ENCODE results near the gene ORC4. TPM values are rescaled to one million over a fixed set of nuclear protein-coding genes. Genes with fewer than 3 reads are reported as not detected.

The ORC4 gene
- total RNA-seq, 1 experiment from 2014 or later, result 72.9 TPM

GRCh38 chr2:147998203-147998602, 22.3 kb downstream of the ORC4 start:
- no CpG with 5 or more reads among the region's 4 CpGs for WGBS (ENCODE audit: extremely low coverage, insufficient read length, low lambda C conversion rate)
- no peak overlapping the region for H3K23ac ChIP-seq (ENCODE audit: insufficient read length, low read depth, low read length)
- no peak overlapping the region for H2AK5ac ChIP-seq (ENCODE audit: insufficient read length, low read length)
- H4K5ac ChIP-seq (ENCODE audit: insufficient read length, low read depth, low read length), result no peak overlapping the region
- H4K20me1 ChIP-seq (ENCODE audit: control insufficient read depth, insufficient read depth, insufficient read length), result no peaks in the 10 kb centered on the region
- no peak overlapping the region for H2BK5ac ChIP-seq (ENCODE audit: insufficient read length, low read length)
- no peak overlapping the region for H3K9ac ChIP-seq (ENCODE audit: extremely low read depth, insufficient read length, low read length)
- Mint-ChIP-seq H3K27me3 (ENCODE audit: low read depth) (no peaks in the 10 kb centered on the region), H3K27ac (peak overlapping the region in 1 of 3 experiments; percentile 11; a peak in 1 of 7 replicates), H3K4me3 (no peak overlapping the region), H3K9me3 (peaks cover 23 to 25% of the 10 kb centered on the region in 2 experiments), H3K4me1 (peaks cover 32 to 33% of the 10 kb centered on the region in 2 experiments), H3K36me3 (ENCODE audit: insufficient read depth in 1 of 3, low read depth in 3 of 3) (peaks cover 35 to 50% (median 44%) of the 10 kb centered on the region in 3 experiments)
- H2BK20ac ChIP-seq (ENCODE audit: low read depth, low read length, poor library complexity, severe bottlenecking), result no peak overlapping the region
- no peak overlapping the region for H3T11ph ChIP-seq (ENCODE audit: low read length)
- H2BK12ac ChIP-seq (ENCODE audit: insufficient read length, low read depth, low read length), result no peak overlapping the region
- TF ChIP-seq CTCF (conservative IDR thresholded peaks at IDR 0.05), result no peak
- no peak overlapping the region for H3K56ac ChIP-seq (ENCODE audit: insufficient read length, low read depth, low read length)
- H4K8ac ChIP-seq (replicated peaks; ENCODE audit: insufficient read length, low read depth, low read length), result no peak overlapping the region
- H3K27me3 ChIP-seq (ENCODE audit: insufficient read depth, low read length), result no peaks in the 10 kb centered on the region
- H2BK15ac ChIP-seq (ENCODE audit: low read depth, low read length), result no peak overlapping the region
- no peak overlapping the region for H2BK120ac ChIP-seq (ENCODE audit: low read depth, low read length, poor library complexity, severe bottlenecking)
- H3K27ac ChIP-seq (ENCODE audit: insufficient read length, low read depth, low read length), result no peak overlapping the region
- no peak overlapping the region for H3K4me2 ChIP-seq (ENCODE audit: insufficient read depth, insufficient read length, low read length)
- H3K79me1 ChIP-seq (ENCODE audit: insufficient read depth, low read depth, low read length, poor library complexity, severe bottlenecking), result peaks cover 3% of the 10 kb centered on the region
- H3K23me2 ChIP-seq (ENCODE audit: insufficient read length, low read depth, low read length, poor library complexity, severe bottlenecking), result no peaks in the 10 kb centered on the region
- H3K9me3 ChIP-seq (ENCODE audit: control insufficient read depth, low read depth, low read length), result no peaks in the 10 kb centered on the region
- no peak overlapping the region for H4K91ac ChIP-seq (ENCODE audit: insufficient read length, low read depth, low read length)
- no peak overlapping the region for H2AFZ ChIP-seq (ENCODE audit: low read length)
- H3K4ac ChIP-seq (ENCODE audit: low read depth, low read length), result no peak overlapping the region
- H3K14ac ChIP-seq (ENCODE audit: insufficient read depth, low read length), result no peak overlapping the region
- H3K79me2 ChIP-seq (ENCODE audit: insufficient read depth, low read length), result peaks cover 22% of the 10 kb centered on the region; the same call in 1 of the 2 replicates
- H3K18ac ChIP-seq (ENCODE audit: insufficient read length, low read depth, low read length), result no peak overlapping the region
- peaks cover 2% of the 10 kb centered on the region; the same call in 1 of the 2 replicates for H3K4me1 ChIP-seq (ENCODE audit: insufficient read depth, low read length)
- DNase-seq, result no peak
